RCC 7860 (cell line): ENCODE results near the gene KIF23.

Source experiments
- DNase-seq: peaks from one replicate; pipeline ENCODE4 v3.0.0-alpha.2; 2015; ENCODE audit warnings: low spot score
- FAIRE-seq: peaks from 2 replicates; lab custom pipeline; 2012; peaks lifted over from hg19 to GRCh38; lab: Jason Lieb, UNC

The KIF23 gene

GRCh38 chr15:69394556-69395282 is 19.4 kb upstream of the KIF23 start:
- DNase-seq (peak; percentile 32), FAIRE-seq (no peak)

- FAIRE-seq (no peak), DNase-seq (no peak)
Observed at GRCh38 chr15:69395460-69395859, 18.7 kb upstream of the KIF23 start.

- DNase-seq (no peak), FAIRE-seq (no peak)
Observed at GRCh38 chr15:69395991-69396390, 18.2 kb upstream of the KIF23 start.

GRCh38 chr15:69398491-69398891 is 15.7 kb upstream of the KIF23 start:
- FAIRE-seq (no peak), DNase-seq (no peak)

GRCh38 chr15:69400850-69401249 is 13.3 kb upstream of the KIF23 start:
- no peak for DNase-seq
- no peak for FAIRE-seq

- DNase-seq (no peak), FAIRE-seq (no peak)
Observed at GRCh38 chr15:69402816-69403215, 11.3 kb upstream of the KIF23 start.

- no peak for DNase-seq
- FAIRE-seq = no peak
Observed at GRCh38 chr15:69403594-69403993, 10.6 kb upstream of the KIF23 start.

GRCh38 chr15:69405110-69405509 is 9.0 kb upstream of the KIF23 start:
- FAIRE-seq = no peak
- no peak for DNase-seq

GRCh38 chr15:69407719-69408400 is 6.3 kb upstream of the KIF23 start:
- DNase-seq = no peak
- FAIRE-seq = no peak

GRCh38 chr15:69408841-69409240 is 5.3 kb upstream of the KIF23 start:
- DNase-seq = no peak
- no peak for FAIRE-seq

- FAIRE-seq (no peak), DNase-seq (peak; percentile 36)
Observed at GRCh38 chr15:69410248-69410874, 3.8 kb upstream of the KIF23 start.

GRCh38 chr15:69412274-69412673 is 1.9 kb upstream of the KIF23 start:
- DNase-seq = no peak
- FAIRE-seq = no peak

- no peak for DNase-seq
- FAIRE-seq = no peak
Observed at GRCh38 chr15:69412701-69413100, 1.4 kb upstream of the KIF23 start.

GRCh38 chr15:69414701-69415167 is 585 bp downstream of the KIF23 start:
- FAIRE-seq (peak; percentile 30), DNase-seq (peak; percentile 77)

GRCh38 chr15:69415381-69415780 is 1.2 kb downstream of the KIF23 start:
- no peak for DNase-seq
- no peak for FAIRE-seq

GRCh38 chr15:69417581-69417980 is 3.4 kb downstream of the KIF23 start:
- FAIRE-seq (no peak), DNase-seq (no peak)

- FAIRE-seq (no peak), DNase-seq (no peak)
Observed at GRCh38 chr15:69421498-69421897, 7.3 kb downstream of the KIF23 start.

- no peak for DNase-seq
Observed at GRCh38 chr15:69422336-69422895, 8.3 kb downstream of the KIF23 start.

GRCh38 chr15:69424001-69424400 is 9.9 kb downstream of the KIF23 start:
- no peak for DNase-seq
- FAIRE-seq = no peak

More at GRCh38 chr15:69422336-69422895, 8.3 kb downstream of the KIF23 start:
- FAIRE-seq = no peak

- FAIRE-seq (no peak), DNase-seq (no peak)
Observed at GRCh38 chr15:69424748-69425413, 10.7 kb downstream of the KIF23 start.

GRCh38 chr15:69433831-69434230 is 19.7 kb downstream of the KIF23 start:
- DNase-seq = no peak
- no peak for FAIRE-seq
